Kidney epithelial cell (primary cell): ENCODE results near the gene SOSTDC1. TPM values are rescaled to one million over a fixed set of nuclear protein-coding genes. Genes with fewer than 3 reads are reported as not detected.
"Not testable (repeated sequence)": the region's sequence is repeated elsewhere in the genome, so short reads cannot be mapped to it uniquely, and the experiment has no call there.

Experiments
- DNase-seq: peaks from one replicate; pipeline ENCODE4 v3.0.0-alpha.2; 2010; ENCODE audit warnings: low read depth
- H3K27me3 ChIP-seq: 2 replicates; pipeline ENCODE4 v1.6.0; 2011; ENCODE audit warnings: low read length; ENCODE audit not compliant: control insufficient read depth, insufficient read depth
- H3K36me3 ChIP-seq: 2 replicates; pipeline ENCODE4 v1.5.1; 2011; ENCODE audit warnings: low read length; ENCODE audit not compliant: control insufficient read depth, insufficient read depth
- H3K4me3 ChIP-seq: 2 replicates; pipeline ENCODE4 v1.5.1; 2011; ENCODE audit warnings: low read depth, mild to moderate bottlenecking, control low read depth, low read length
- CTCF ChIP-seq: IDR thresholded peaks from 2 replicates; pipeline ENCODE4 v1.5.1; 2011; ENCODE audit warnings: mild to moderate bottlenecking, moderate library complexity, low read length, control low read depth, inconsistent platforms; ENCODE audit not compliant: insufficient read depth, poor library complexity, severe bottlenecking
- total RNA-seq: library from RNA; depleted of rRNA; stranded (reverse); fragments of >200 nt; gene quantifications from 2 replicates; pipeline ENCODE4 v1.2.3, GENCODE V29; 2015

The SOSTDC1 gene
- total RNA-seq, 1 donor from 2014 or later = 0.08 TPM

DNA sequence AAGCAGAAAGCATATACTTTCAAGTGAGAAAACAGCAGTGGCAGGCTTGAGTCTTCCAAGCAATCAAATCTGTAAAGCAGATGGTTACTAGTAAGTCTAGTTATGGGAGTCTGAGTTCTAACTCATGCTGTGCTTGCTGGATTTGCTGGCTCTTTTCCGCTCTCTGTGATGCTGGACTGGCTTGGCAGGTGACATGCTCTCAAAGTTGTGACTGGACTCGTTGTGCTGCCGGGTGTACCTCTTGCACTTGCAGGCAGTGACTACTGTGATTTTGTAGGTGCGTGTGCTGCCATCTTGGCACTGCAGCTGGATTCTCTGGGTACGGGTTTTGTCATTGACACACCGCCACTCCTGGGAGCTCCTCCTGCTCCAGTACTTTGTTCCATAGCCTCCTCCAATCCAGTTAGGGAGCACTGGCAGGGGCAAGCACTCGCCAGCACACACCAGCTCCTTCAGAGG, 3.1 kb downstream of the SOSTDC1 start:
- no peak for DNase-seq
- H3K4me3 ChIP-seq = no peak overlapping the region
- H3K27me3 ChIP-seq = no peaks in the 10 kb centered on the region
- no peaks in the 10 kb centered on the region for H3K36me3 ChIP-seq
- TF ChIP-seq CTCF = no peak

DNA sequence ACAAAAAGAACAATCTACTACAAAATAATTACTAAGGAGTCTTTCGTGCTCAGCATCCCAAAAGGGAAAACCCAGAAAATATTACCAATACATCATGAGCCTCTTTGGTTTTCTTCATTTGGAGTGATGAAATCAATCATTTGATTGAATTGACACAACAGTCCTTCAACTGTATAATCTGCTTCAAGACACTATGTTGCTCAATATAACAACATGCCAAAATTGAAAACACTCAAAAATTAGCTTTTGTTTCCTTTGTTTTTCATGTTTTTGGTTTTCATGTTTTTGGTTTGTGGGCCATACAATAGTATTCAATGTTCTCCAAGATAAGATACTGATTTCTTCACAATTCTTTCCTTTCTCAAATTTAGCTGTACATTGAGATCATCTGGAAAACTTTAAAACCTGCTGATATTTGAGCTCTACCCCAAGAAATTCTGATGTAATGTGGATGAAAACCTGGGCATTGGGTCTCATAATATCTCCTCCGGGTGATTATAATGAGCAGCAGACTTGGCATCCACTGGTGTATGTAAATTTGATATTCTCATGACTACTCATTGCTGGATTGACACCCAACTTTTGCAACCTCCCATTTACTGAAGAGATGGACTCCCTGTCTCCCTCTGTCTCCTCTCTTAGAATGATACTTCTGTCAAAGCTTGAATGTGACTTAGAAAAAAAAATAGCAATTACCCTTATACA, 4.6 kb downstream of the SOSTDC1 start:
- Histone ChIP-seq H3K4me3 (no peak overlapping the region), H3K27me3 (no peaks in the 10 kb centered on the region), H3K36me3 (no peaks in the 10 kb centered on the region)
- TF ChIP-seq CTCF = no peak
- DNase-seq = no peak

DNA sequence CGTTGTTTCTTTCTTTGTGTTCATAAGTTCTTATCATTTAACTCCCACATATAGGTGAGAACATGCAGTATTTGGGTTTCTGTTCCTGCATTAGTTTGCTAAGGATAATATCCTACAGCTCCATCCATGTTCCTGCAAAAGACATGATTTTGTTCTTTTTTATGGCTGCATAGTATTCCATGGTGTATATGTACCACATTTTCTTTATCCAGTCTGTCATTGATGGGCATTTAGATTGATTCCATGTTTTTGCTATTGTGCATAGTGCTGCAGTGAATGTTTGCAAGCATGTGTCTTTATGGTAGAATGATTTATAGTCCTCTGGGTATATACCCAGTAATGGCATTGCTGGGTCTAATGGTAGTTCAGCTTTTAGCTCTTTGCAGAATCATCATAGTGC, 9.2 kb downstream of the SOSTDC1 start:
- DNase-seq, H3K4me3 ChIP-seq, H3K27me3 ChIP-seq, H3K36me3 ChIP-seq: not testable (repeated sequence)

GRCh38 chr7:16455591-16455990, 9.9 kb downstream of the SOSTDC1 start:
- Histone ChIP-seq H3K36me3 (no peaks in the 10 kb centered on the region), H3K4me3 (no peak overlapping the region), H3K27me3 (no peaks in the 10 kb centered on the region)
- TF ChIP-seq CTCF = no peak
- no peak for DNase-seq

- no peak for DNase-seq
- Histone ChIP-seq H3K4me3 (no peak overlapping the region), H3K27me3 (no peaks in the 10 kb centered on the region), H3K36me3 (no peaks in the 10 kb centered on the region)
- TF ChIP-seq CTCF = no peak
These were observed 15.2 kb downstream of the SOSTDC1 start for GRCh38 chr7:16450366-16450765.

- Histone ChIP-seq H3K36me3 (no peaks in the 10 kb centered on the region), H3K4me3 (no peak overlapping the region), H3K27me3 (no peaks in the 10 kb centered on the region)
- DNase-seq = no peak
- TF ChIP-seq CTCF = no peak
These were observed 17.7 kb downstream of the SOSTDC1 start for GRCh38 chr7:16447876-16448275.
